Activated T-cell treated with anti-CD3 and anti-CD28 coated beads, Interleukin-2, amount 50 U/mL, for 72 hours (primary cell): Measurements from ENCODE around the gene WDR53. TPM values are rescaled to one million over a fixed set of nuclear protein-coding genes. Genes with fewer than 3 reads are reported as not detected.
"Not testable (repeated sequence)": the region's sequence is repeated elsewhere in the genome, so short reads cannot be mapped to it uniquely, and the experiment has no call there.

Source experiments
- ATAC-seq, 2 donors: fragments of 150-1000 bp; cut with Tn5 transposase; replicated peaks in 1 of 2; 2 replicates each; pipeline ENCODE4 v1.10.0; 2021; ENCODE audit warnings: moderate library complexity in 2 of 2, mild to moderate bottlenecking in 1 of 2
- DNase-seq, 2 donors: peaks; one replicate each; pipeline ENCODE4 v3.0.0; 2021 to 2022; ENCODE audit warnings: mixed read lengths in 1 of 2
- H3K27ac Mint-ChIP-seq: one replicate; pipeline ENCODE4 v1.8.0; 2022; ENCODE audit warnings: mild to moderate bottlenecking, moderate library complexity, mixed read lengths
- H3K27me3 Mint-ChIP-seq: one replicate; pipeline ENCODE4 v1.8.0; 2022; ENCODE audit warnings: low read depth, mixed read lengths
- H3K36me3 Mint-ChIP-seq, 2 donors: one replicate each; pipeline ENCODE4 v1.8.0; 2022; ENCODE audit warnings: mixed read lengths in 2 of 2, mild to moderate bottlenecking in 1 of 2; ENCODE audit not compliant: insufficient read depth in 2 of 2
- H3K4me1 Mint-ChIP-seq: one replicate; pipeline ENCODE4 v1.8.0; 2022; ENCODE audit warnings: low read depth, mixed read lengths
- H3K4me3 Mint-ChIP-seq, 2 donors: one replicate each; pipeline ENCODE4 v1.8.0; 2022; ENCODE audit warnings: mild to moderate bottlenecking in 2 of 2, mixed read lengths in 2 of 2, moderate library complexity in 2 of 2
- H3K9me3 Mint-ChIP-seq, 2 donors: one replicate each; pipeline ENCODE4 v1.8.0; 2022; ENCODE audit warnings: mixed read lengths in 2 of 2
- total RNA-seq, 2 donors: library from RNA; stranded (reverse); gene quantifications; one replicate each; pipeline ENCODE4 v1.2.3, GENCODE V29; 2022

WDR53 gene
- total RNA-seq, 2 donors from 2014 or later: 20.3 to 27.6 TPM

- no peak for DNase-seq
- H3K4me1 Mint-ChIP-seq: no peaks in the 10 kb centered on the region
- no peak overlapping the region for H3K4me3 Mint-ChIP-seq
- H3K36me3 Mint-ChIP-seq: peaks cover 5 to 17% of the 10 kb centered on the region in 2 donors
- no peak for ATAC-seq
- peaks cover 4 to 6% of the 10 kb centered on the region in 2 donors for H3K9me3 Mint-ChIP-seq
- no peaks in the 10 kb centered on the region for H3K27me3 Mint-ChIP-seq
- no peak overlapping the region for H3K27ac Mint-ChIP-seq
Measured at GRCh38 chr3:196553551-196553950, 14.8 kb downstream of the WDR53 start.

- no peak for ATAC-seq
- H3K4me1 Mint-ChIP-seq: no peaks in the 10 kb centered on the region
Measured at GRCh38 chr3:196552253-196552652, 16.1 kb downstream of the WDR53 start.

GRCh38 chr3:196550172-196550571 is 18.2 kb downstream of the WDR53 start:
- not testable (repeated sequence) for H3K27me3 Mint-ChIP-seq, ATAC-seq, H3K4me3 Mint-ChIP-seq, H3K27ac Mint-ChIP-seq, H3K4me1 Mint-ChIP-seq, DNase-seq
- H3K9me3 Mint-ChIP-seq: peaks cover 9 to 10% of the 10 kb centered on the region in 2 donors
- peaks cover 10 to 21% of the 10 kb centered on the region in 2 donors for H3K36me3 Mint-ChIP-seq

More at GRCh38 chr3:196552253-196552652, 16.1 kb downstream of the WDR53 start:
- Mint-ChIP-seq H3K9me3 (peaks cover 9 to 10% of the 10 kb centered on the region in 2 donors), H3K36me3 (peaks cover 10 to 22% of the 10 kb centered on the region in 2 donors), H3K27ac (no peak overlapping the region), H3K4me3 (no peak overlapping the region), H3K27me3 (no peaks in the 10 kb centered on the region)
- DNase-seq: no peak

GRCh38 chr3:196549312-196549711 is 19.0 kb downstream of the WDR53 start:
- not testable (repeated sequence) for DNase-seq, H3K4me1 Mint-ChIP-seq, H3K27me3 Mint-ChIP-seq, ATAC-seq, H3K27ac Mint-ChIP-seq, H3K4me3 Mint-ChIP-seq
- H3K9me3 Mint-ChIP-seq: peaks cover 9 to 10% of the 10 kb centered on the region in 2 donors
- H3K36me3 Mint-ChIP-seq: peaks cover 10 to 18% of the 10 kb centered on the region in 2 donors

GRCh38 chr3:196547067-196547466 is 21.3 kb downstream of the WDR53 start:
- no peak overlapping the region for H3K27ac Mint-ChIP-seq
- no peaks in the 10 kb centered on the region for H3K4me1 Mint-ChIP-seq
- H3K9me3 Mint-ChIP-seq: peaks cover 9 to 10% of the 10 kb centered on the region in 2 donors
- no peak for ATAC-seq
- DNase-seq: no peak
- H3K4me3 Mint-ChIP-seq: no peak overlapping the region
- no peaks in the 10 kb centered on the region for H3K27me3 Mint-ChIP-seq
- peaks cover 10 to 18% of the 10 kb centered on the region in 2 donors for H3K36me3 Mint-ChIP-seq

GRCh38 chr3:196546537-196546936 is 21.8 kb downstream of the WDR53 start:
- no peak for DNase-seq
- Mint-ChIP-seq H3K36me3 (peaks cover 10 to 16% of the 10 kb centered on the region in 2 donors), H3K27ac (no peak overlapping the region), H3K9me3 (peaks cover 9 to 10% of the 10 kb centered on the region in 2 donors), H3K4me3 (no peak overlapping the region), H3K27me3 (no peaks in the 10 kb centered on the region), H3K4me1 (no peaks in the 10 kb centered on the region)
- ATAC-seq: no peak

GRCh38 chr3:196544491-196544992 is 23.8 kb downstream of the WDR53 start:
- no peak overlapping the region for H3K27ac Mint-ChIP-seq
- peaks cover 5% of the 10 kb centered on the region in 2 donors for H3K9me3 Mint-ChIP-seq
- no peak for DNase-seq
- peaks cover 7% of the 10 kb centered on the region in 2 donors for H3K36me3 Mint-ChIP-seq
- H3K4me3 Mint-ChIP-seq: no peak overlapping the region
- no peaks in the 10 kb centered on the region for H3K27me3 Mint-ChIP-seq
- no peaks in the 10 kb centered on the region for H3K4me1 Mint-ChIP-seq
- peak in 1 of 2 donors; percentile 42 for ATAC-seq

- DNase-seq (no peak), ATAC-seq (no peak)
- H3K4me3 Mint-ChIP-seq: no peak overlapping the region
- no peaks in the 10 kb centered on the region for H3K4me1 Mint-ChIP-seq
- H3K9me3 Mint-ChIP-seq: no peaks in the 10 kb centered on the region
- H3K27me3 Mint-ChIP-seq: no peaks in the 10 kb centered on the region
- H3K27ac Mint-ChIP-seq: no peak overlapping the region
- no peaks in the 10 kb centered on the region for H3K36me3 Mint-ChIP-seq
Measured at GRCh38 chr3:196541684-196542445, 26.5 kb downstream of the WDR53 start.

GRCh38 chr3:196537319-196537984 is 30.9 kb downstream of the WDR53 start:
- Mint-ChIP-seq H3K27me3 (no peaks in the 10 kb centered on the region), H3K9me3 (no peaks in the 10 kb centered on the region), H3K4me1 (no peaks in the 10 kb centered on the region), H3K36me3 (no peaks in the 10 kb centered on the region), H3K4me3 (no peak overlapping the region), H3K27ac (peak overlapping the region; percentile 17)
- ATAC-seq: peak in 1 of 2 donors; percentile 25
- DNase-seq: peak; percentile 64 to 73

GRCh38 chr3:196533260-196533681 is 35.1 kb downstream of the WDR53 start:
- Mint-ChIP-seq H3K9me3 (peaks cover 3% of the 10 kb centered on the region in 2 donors), H3K27me3 (no peaks in the 10 kb centered on the region), H3K36me3 (peaks cover 3 to 4% of the 10 kb centered on the region in 2 donors), H3K27ac (no peak overlapping the region), H3K4me1 (peaks cover 4% of the 10 kb centered on the region), H3K4me3 (no peak overlapping the region)
- no peak for DNase-seq
- ATAC-seq: no peak

GRCh38 chr3:196531418-196531817 is 36.9 kb downstream of the WDR53 start:
- peaks cover 3% of the 10 kb centered on the region in 2 donors for H3K9me3 Mint-ChIP-seq
- H3K36me3 Mint-ChIP-seq: peaks cover 3 to 4% of the 10 kb centered on the region in 2 donors
- no peaks in the 10 kb centered on the region for H3K27me3 Mint-ChIP-seq
- peaks cover 16% of the 10 kb centered on the region for H3K4me1 Mint-ChIP-seq
- no peak overlapping the region for H3K4me3 Mint-ChIP-seq
- no peak overlapping the region for H3K27ac Mint-ChIP-seq
- ATAC-seq (no peak), DNase-seq (no peak)

GRCh38 chr3:196528639-196529233 is 39.6 kb downstream of the WDR53 start:
- Mint-ChIP-seq H3K4me3 (peak overlapping the region; percentile 79 to 80), H3K27ac (peak overlapping the region; percentile 15), H3K9me3 (peaks cover 3% of the 10 kb centered on the region in 2 donors), H3K4me1 (peaks cover 16% of the 10 kb centered on the region), H3K27me3 (no peaks in the 10 kb centered on the region), H3K36me3 (peaks cover 3 to 4% of the 10 kb centered on the region in 2 donors)
- DNase-seq (peak; percentile 91 to 96), ATAC-seq (peak; percentile 95)

- no peak overlapping the region for H3K4me3 Mint-ChIP-seq
- H3K36me3 Mint-ChIP-seq: peaks cover 9 to 13% of the 10 kb centered on the region in 2 donors
- no peak overlapping the region for H3K27ac Mint-ChIP-seq
- no peaks in the 10 kb centered on the region for H3K27me3 Mint-ChIP-seq
- H3K9me3 Mint-ChIP-seq: peaks cover 7 to 11% of the 10 kb centered on the region in 2 donors
- peaks cover 16% of the 10 kb centered on the region for H3K4me1 Mint-ChIP-seq
- no peak for DNase-seq
- ATAC-seq: no peak
Measured at GRCh38 chr3:196525141-196525540, 43.2 kb downstream of the WDR53 start.
